ENCODE measurements around the gene SH3PXD2A.
A peak's percentile ranks its signal among the peaks of the same experiment; 100 is the strongest.

DNA sequence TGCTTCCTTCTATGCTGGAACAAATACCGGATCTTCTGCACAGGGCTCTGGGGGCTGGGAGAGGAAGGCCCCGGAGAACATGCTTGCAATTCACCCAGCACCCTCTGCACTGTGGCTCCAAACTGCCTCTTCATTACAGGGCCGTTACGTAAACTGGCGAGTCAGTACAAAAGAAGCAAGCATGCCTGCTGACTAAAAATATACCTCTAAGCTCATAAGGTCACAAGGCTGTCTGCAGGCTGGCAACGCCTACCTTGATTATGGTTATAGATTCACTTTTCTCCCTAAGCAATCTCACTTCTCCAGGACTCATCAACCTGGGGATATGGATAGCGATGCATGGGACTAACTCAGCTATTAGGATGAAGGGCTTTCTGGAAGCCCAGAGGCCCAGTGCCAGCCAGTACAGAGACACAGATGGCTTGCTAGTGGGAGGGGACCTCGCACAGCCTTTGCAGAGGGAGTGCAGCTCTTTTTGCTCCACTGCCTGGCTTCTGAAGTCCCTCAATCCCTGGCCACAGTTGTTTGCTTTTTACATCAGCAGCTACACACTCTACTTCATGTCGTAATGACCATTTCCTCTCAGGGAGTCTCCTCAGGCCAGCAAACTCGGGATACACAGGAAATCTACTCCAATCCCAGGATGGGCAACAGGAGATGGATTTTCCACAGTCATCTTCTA, 96.1 kb downstream of the SH3PXD2A start:
- TF ChIP-seq POLR2A (IDR thresholded peaks at IDR 0.05) (no peak), POLR2AphosphoS5 (IDR thresholded peaks at IDR 0.05; ENCODE audit: insufficient read depth in 1 of 2, low read depth in 1 of 2) (peak in 1 of 2 donors; percentile 36)
- TF ChIP-seq, protein P1, sequence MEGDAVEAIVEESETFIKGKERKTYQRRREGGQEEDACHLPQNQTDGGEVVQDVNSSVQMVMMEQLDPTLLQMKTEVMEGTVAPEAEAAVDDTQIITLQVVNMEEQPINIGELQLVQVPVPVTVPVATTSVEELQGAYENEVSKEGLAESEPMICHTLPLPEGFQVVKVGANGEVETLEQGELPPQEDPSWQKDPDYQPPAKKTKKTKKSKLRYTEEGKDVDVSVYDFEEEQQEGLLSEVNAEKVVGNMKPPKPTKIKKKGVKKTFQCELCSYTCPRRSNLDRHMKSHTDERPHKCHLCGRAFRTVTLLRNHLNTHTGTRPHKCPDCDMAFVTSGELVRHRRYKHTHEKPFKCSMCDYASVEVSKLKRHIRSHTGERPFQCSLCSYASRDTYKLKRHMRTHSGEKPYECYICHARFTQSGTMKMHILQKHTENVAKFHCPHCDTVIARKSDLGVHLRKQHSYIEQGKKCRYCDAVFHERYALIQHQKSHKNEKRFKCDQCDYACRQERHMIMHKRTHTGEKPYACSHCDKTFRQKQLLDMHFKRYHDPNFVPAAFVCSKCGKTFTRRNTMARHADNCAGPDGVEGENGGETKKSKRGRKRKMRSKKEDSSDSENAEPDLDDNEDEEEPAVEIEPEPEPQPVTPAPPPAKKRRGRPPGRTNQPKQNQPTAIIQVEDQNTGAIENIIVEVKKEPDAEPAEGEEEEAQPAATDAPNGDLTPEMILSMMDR (IDR thresholded peaks at IDR 0.05): no peak
